Lower leg skin (tissue), 4 donors: ENCODE results near the gene KCNJ3. TPM values are rescaled to one million over a fixed set of nuclear protein-coding genes. Genes with fewer than 3 reads are reported as not detected.

Source experiments
- DNase-seq, 2 donors: peaks; one replicate each; pipeline ENCODE4 v3.0.0-alpha.2; 2019; ENCODE audit warnings: low spot score in 2 of 2
- H3K4me3 ChIP-seq: fragments of 200-600 bp; sonication (generic); 2 replicates; pipeline ENCODE4 v1.5.1; 2017; ENCODE audit warnings: mild to moderate bottlenecking, low read depth; ENCODE audit not compliant: poor library complexity, severe bottlenecking
- CTCF ChIP-seq, 3 donors: fragments of 450-650 bp; IDR thresholded peaks; one replicate each; pipeline ENCODE4 v1.5.1; 2016; ENCODE audit warnings: antibody characterized with exemption in 3 of 3, mild to moderate bottlenecking in 3 of 3, moderate library complexity in 2 of 3
- POLR2A ChIP-seq, 2 donors: fragments of 450-650 bp; IDR thresholded peaks; one replicate each; pipeline ENCODE4 v1.6.1; 2016 to 2017; ENCODE audit warnings: antibody characterized with exemption in 2 of 2, mild to moderate bottlenecking in 1 of 2, moderate library complexity in 1 of 2
- WGBS, 2 donors: methylation state at CpG; one replicate each; pipeline ENCODE4 v1.1.5; 2018; 5-methylcytosine and 5-hydroxymethylcytosine counted together
- intact Hi-C: fragments of 100-400 bp; cut with DNase I; formaldehyde crosslinking; loops from one replicate; pipeline ENCODE4 v1.15.0; 2023; ENCODE audit warnings: low total_unique reads
- total RNA-seq, 4 donors: library from RNA; depleted of rRNA; stranded (reverse); fragments of >200 nt; gene quantifications; one replicate each; pipeline ENCODE4 v1.1.0, GENCODE V29; 2016

Gene KCNJ3
- total RNA-seq, 4 donors from 2014 or later: 0.08 to 0.42 (median 0.42) TPM; not detected in 1

DNA sequence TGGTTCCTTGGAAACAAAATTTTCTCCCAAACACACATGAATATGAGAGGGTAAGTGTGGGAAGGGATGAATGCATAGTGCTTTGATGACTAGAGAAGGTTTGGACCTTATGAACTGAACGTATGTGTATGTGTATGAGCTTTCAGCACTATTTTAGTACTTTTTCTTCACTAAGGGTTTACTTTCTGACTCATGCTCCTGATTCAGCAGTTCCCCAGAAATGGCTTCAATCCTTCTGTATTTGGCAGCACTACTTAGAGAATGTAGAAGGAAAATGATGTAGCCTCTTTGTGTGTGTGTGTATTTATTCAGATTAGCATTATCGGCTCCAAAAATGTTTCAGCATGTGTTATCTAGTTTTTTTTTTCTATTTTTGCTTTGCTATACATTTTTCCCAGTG lies 22.2 kb downstream of the KCNJ3 start:
- no peak overlapping the region for H3K4me3 ChIP-seq
- DNase-seq: no peak
- TF ChIP-seq POLR2A (IDR thresholded peaks at IDR 0.05): no peak
- no peak for TF ChIP-seq CTCF (IDR thresholded peaks at IDR 0.05)
- intact Hi-C loops: no loop called here
- WGBS, 2 donors: 22 to 26% methylated on average over 2 of the region's 2 CpGs

DNA sequence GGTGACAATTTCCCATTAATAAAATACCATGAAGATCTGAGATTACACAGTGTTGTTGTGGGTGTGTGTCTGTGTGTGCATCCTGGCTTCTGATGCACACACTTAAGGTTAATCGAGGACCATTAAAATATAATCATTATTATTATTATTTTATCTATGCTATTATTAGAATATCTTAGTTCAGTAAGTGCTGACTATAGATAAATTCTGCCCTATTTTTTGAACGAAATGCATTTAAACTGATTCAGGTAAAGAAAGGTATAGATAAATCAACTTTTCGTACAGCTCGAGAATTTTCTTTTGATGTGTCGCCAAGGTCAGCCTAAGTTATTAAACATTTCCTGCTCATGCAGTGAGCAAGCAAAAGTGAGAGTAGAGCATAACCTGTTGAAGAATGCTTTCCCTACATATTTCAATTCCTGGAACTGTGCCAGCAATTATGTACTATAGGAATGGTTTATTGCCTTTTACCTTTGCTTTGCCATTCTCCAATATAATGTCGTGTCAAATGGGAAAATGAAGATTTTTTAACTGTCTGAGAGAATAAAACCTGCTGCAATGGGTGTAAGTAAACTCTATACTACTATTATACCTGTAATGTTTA lies 25.8 kb downstream of the KCNJ3 start:
- DNase-seq: no peak
- no peak overlapping the region for H3K4me3 ChIP-seq
- intact Hi-C loops: no loop called here
- WGBS, 2 donors: 39 to 43% methylated on average over 6 of the region's 6 CpGs
- no peak for TF ChIP-seq CTCF (IDR thresholded peaks at IDR 0.05)
- TF ChIP-seq POLR2A (IDR thresholded peaks at IDR 0.05): no peak

DNA sequence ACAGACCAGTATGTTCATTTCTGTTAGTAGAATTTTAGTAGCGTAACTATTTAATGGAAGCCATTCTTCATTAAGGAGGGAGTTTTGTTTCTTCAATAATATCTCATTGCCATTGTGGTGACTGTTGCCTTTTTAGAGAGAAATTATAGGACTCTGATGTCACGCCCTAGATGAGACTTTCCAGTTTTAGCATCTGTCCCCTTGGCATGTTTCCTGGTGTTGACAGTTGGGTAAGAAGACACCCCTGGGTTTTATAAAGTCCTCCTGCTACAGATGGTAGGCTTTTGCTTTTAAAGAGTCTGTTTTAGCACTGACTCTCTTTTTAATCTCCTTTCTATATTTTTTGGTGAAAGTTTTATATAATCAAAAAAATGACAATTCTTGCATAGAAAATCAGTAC lies 41.9 kb downstream of the KCNJ3 start:
- DNase-seq: no peak
- no peak overlapping the region for H3K4me3 ChIP-seq
- intact Hi-C loops: no loop called here
- TF ChIP-seq CTCF (IDR thresholded peaks at IDR 0.05) (no peak), POLR2A (IDR thresholded peaks at IDR 0.05) (no peak)
- 46 to 65% methylated on average over 2 of the region's 2 CpGs for WGBS, 2 donors

GRCh38 chr2:154758871-154759270 lies 60.4 kb downstream of the KCNJ3 start:
- DNase-seq: no peak
- TF ChIP-seq POLR2A (IDR thresholded peaks at IDR 0.05): no peak
- no peak for TF ChIP-seq CTCF (IDR thresholded peaks at IDR 0.05)
- 61 to 79% methylated on average over 1 of the region's 1 CpG for WGBS, 2 donors
- intact Hi-C loops: no loop called here
- no peak overlapping the region for H3K4me3 ChIP-seq

GRCh38 chr2:154762638-154763037 lies 64.1 kb downstream of the KCNJ3 start:
- no peak for DNase-seq
- TF ChIP-seq POLR2A (IDR thresholded peaks at IDR 0.05) (no peak), CTCF (IDR thresholded peaks at IDR 0.05) (no peak)
- 76 to 84% methylated on average over 2 of the region's 2 CpGs for whole genome bisulfite sequencing, 2 donors
- no peak overlapping the region for H3K4me3 ChIP-seq
- intact Hi-C loops: no loop called here

DNA sequence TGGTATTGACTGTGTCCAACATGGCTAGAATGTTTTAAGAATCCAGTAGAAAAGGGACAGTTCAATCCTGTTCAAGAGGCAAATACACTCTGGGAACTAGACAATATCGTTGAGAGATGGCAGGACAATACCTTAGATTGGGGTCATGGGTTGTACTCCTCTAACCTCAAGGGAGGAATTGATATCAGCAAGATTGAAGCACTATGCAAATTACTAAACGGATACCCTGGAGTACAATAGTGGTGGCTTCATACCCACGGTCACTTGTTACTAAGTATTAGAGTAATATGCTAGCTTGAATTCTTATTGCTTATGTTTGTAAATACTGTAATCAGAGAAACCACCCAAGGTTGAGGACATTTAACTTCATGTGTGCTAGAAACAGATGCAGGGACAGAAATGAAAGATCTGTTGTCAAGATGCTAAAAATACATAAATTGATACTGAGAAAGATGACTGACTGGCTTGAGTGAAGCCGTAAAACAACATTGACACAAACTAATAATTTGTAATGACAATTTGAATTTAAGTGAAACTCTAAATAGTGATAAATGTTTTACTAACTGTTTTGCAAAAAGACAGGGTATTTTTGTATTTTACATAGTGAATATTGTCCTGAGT lies 73.3 kb downstream of the KCNJ3 start:
- TF ChIP-seq CTCF (IDR thresholded peaks at IDR 0.05) (no peak), POLR2A (IDR thresholded peaks at IDR 0.05) (no peak)
- H3K4me3 ChIP-seq: no peak overlapping the region
- whole genome bisulfite sequencing, 2 donors: 84 to 89% methylated on average over 4 of the region's 4 CpGs
- intact Hi-C loops: no loop called here
- no peak for DNase-seq
